GM12864 (cell line): Measurements from ENCODE around the gene CD200.

Experiments used
- DNase-seq: peaks from one replicate; pipeline ENCODE4 v3.0.0-alpha.2; 2011; ENCODE audit warnings: low read depth
- H3K4me3 ChIP-seq: 2 replicates; pipeline ENCODE4 v1.5.1; 2011; ENCODE audit warnings: mild to moderate bottlenecking, low read depth, low read length, control low read depth
- CTCF ChIP-seq: IDR thresholded peaks from 2 replicates; pipeline ENCODE4 v1.5.1; 2011; ENCODE audit warnings: low read depth, mild to moderate bottlenecking, moderate library complexity, low read length, control low read depth, inconsistent platforms; ENCODE audit errors: missing control alignments

CD200 gene

GRCh38 chr3:112302881-112303763 is 29.8 kb upstream of the CD200 start:
- no peak for TF ChIP-seq CTCF
- peak overlapping the region; percentile 49 for H3K4me3 ChIP-seq
- no peak for DNase-seq

- H3K4me3 ChIP-seq, result peak overlapping the region; percentile 49
- TF ChIP-seq CTCF, result no peak
- DNase-seq, result no peak
These were observed 29.1 kb upstream of the CD200 start for GRCh38 chr3:112303764-112304325.

GRCh38 chr3:112304611-112305010 is 28.3 kb upstream of the CD200 start:
- no peak for DNase-seq
- H3K4me3 ChIP-seq, result no peak overlapping the region
- peak; percentile 44 for TF ChIP-seq CTCF

GRCh38 chr3:112306825-112307224 is 26.1 kb upstream of the CD200 start:
- no peak overlapping the region for H3K4me3 ChIP-seq
- TF ChIP-seq CTCF, result no peak
- no peak for DNase-seq

- H3K4me3 ChIP-seq, result no peak overlapping the region
- DNase-seq, result no peak
- no peak for TF ChIP-seq CTCF
These were observed 25.4 kb upstream of the CD200 start for GRCh38 chr3:112307557-112307956.

GRCh38 chr3:112308151-112308911 is 24.6 kb upstream of the CD200 start:
- no peak for DNase-seq
- H3K4me3 ChIP-seq, result no peak overlapping the region
- no peak for TF ChIP-seq CTCF
